IPS-18c (cell line): ENCODE measurements around the gene QRICH2.
"Not testable (repeated sequence)": the region's sequence is repeated elsewhere in the genome, so short reads cannot be mapped to it uniquely, and the experiment has no call there.

Experiments used
- H3K4me3 ChIP-seq: 2 replicates; pipeline ENCODE4 v1.7.0; 2013; ENCODE audit warnings: low read depth, mild to moderate bottlenecking, low read length, moderate library complexity; ENCODE audit not compliant: insufficient read depth
- H3K9me3 ChIP-seq: one replicate; pipeline ENCODE4 v1.6.1; 2013; ENCODE audit warnings: mild to moderate bottlenecking, low read length, moderate library complexity; ENCODE audit not compliant: control insufficient read depth, insufficient read depth

Gene QRICH2

DNA sequence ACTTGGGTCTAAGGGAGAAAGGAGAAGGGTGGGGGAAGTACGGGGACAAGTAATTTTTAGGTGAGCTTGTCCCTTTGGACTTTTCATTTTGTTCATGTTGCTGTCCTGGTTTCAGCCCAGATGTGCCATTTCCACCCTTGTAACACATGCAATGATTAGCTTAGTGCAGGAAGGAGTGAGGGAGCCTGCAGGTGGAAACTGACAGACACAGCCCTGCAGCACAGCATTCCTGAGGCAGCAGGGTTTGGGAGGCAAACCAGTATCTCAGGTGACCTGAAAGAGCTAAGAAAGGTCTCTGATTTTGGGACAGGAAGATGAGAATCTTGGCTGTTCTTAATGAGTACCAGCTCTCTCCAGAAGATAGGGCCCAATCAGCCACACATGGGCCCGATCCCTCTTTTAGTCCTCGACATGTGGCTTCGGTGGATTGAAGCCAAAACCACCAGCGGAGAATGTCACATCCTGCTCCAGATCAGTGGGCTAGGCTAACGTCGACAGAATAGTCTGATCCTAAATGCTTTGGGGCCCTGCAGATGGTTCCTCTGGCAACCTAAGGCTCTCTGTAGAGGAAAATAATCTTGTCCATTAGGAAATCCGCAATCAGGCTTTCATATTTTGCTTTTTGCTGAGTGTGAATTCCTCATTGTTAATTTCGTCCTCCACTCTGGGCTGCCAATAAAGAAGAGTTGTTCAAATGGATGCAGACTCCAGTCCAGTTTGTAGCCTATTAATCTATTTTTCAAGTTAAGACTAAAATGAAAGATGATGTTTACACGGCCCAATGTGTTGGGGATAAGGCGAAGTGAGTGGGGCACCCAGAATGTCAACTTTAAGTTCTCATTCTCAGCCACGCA, 64.0 kb downstream of the QRICH2 start:
- H3K4me3 ChIP-seq, result no peak overlapping the region

DNA sequence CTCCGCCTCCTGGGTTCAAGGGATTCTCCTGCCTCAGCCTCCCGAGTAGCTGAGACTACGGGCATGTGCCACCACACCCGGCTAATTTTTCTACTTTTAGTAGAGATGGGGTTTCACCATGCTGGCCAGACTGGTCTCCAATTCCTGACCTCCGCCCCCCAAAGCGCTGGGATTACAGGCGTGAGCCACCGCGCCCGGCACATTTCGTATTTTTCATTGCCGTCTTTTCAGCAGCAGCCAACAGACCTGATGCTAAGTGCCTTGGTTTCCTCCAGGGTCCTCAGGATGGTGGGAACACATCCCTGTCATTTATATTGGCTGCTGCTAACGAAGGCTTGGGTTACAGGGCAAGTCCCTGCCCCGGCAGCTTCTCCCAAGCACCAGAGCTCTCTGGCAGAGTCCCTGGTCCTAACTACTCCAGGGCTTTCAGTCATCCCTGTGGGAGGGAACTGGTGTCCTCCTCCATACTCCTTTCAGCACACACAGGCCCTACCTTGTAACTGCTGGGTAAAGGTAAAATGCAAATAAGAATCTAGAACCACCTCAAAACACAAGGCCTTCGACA, 66.3 kb downstream of the QRICH2 start:
- Histone ChIP-seq H3K4me3 (no peak overlapping the region), H3K9me3 (no peaks in the 10 kb centered on the region)

More for the DNA sequence above, 64.0 kb downstream of the QRICH2 start:
- no peaks in the 10 kb centered on the region for H3K9me3 ChIP-seq

DNA sequence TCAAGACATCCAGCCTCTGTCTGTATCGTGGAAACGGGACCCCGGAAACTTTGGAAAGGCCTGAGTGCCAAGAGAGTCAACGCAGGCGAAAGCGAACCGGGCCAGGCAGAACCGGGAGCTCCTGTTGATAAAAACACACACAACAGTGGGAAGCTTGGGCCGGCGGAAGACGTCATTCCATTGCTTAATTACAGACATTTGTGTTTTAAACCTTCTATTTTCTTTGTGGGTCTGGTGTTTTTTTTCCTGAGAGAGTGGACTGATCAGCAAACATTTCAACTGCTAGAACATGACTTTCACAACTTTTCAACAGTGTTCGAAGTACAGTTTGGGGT, 66.9 kb downstream of the QRICH2 start:
- H3K4me3 ChIP-seq, result peak overlapping the region; percentile 63

DNA sequence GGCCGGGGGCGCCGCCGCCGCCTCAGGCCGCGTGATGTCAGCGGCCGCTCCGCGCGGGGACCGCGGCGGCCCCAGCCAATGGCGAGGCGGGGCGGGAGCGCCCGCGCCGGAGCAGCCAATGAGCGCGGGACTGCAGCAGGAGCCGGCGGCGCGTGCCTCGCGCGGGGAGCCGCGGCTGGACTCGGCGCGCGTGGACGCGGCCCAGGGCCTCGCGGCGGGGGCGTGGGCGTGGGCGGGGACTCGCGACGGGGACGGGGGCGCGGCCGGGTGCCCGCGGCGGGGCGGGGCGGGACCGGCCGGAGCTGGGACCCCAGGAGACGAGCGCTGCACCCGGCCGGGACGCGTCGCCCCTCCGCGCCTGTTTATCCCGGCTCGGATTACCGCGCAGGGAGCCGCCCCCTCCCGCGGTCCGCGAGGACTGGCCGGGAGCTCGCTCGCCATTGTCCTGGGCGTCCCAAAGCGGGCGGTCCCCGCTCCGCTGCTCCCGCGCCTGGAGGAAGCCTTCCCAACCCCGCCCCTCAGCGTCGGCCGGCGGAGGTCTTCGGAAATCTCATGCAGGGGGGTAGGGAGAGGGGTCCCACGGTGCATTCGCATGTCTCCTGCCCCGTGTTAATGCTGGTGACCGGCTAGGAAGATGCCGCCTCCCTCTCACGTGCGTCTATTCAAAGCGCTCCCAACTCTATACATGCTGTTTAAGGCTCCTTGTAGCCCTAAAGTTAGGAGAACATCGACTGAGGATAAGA, 67.4 kb downstream of the QRICH2 start, which contains the start of gene RNF157:
Gene RNF157 (minus strand): TSS at position 33 of the 743 bp plus-strand sequence. CDS start 253 bp downstream, outside the sequence.
- H3K4me3 ChIP-seq, result peak within 1 kb of the TSS; percentile 63
- H3K9me3 ChIP-seq, result no peaks in the 10 kb centered on the region

More for the DNA sequence above, 66.9 kb downstream of the QRICH2 start:
- no peaks in the 10 kb centered on the region for H3K9me3 ChIP-seq

DNA sequence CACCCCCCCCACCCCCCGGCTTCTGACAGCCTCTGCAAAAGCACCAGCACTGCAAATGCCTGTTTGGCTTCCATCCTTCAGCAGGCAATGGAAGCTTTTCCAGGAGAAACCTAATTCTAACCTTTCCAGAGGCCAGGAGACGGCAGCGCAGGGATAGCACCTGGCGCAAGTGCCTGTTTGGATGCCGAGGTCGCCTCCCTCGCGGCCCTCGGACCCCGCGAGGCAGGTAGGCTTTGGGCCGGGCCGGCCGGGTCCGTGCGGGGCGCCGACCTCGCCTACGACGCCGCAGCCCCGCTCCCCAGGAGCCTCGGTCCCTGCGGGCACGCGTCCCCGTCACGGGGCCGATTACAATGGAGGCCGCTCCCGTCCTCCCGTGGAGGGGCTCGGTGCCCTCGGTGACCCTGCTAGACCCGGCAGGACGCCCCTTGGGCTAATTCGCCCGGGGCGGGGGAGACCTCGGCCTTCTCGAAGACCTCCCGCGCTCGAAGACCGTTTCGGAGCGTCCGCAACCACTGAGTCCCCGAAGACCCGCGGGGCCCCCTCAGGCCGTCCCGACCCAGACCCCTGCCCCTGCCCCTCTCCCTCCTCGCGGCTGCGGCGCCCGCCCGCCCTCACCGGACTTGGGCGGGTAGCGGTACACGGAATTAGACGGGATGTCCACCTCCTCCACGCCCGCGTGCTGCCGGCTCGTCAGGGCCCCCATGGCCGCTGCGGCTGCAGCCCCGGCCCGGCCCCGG, 68.4 kb downstream of the QRICH2 start:
- Histone ChIP-seq H3K9me3 (no peaks in the 10 kb centered on the region), H3K4me3 (peak overlapping the region; percentile 53)

DNA sequence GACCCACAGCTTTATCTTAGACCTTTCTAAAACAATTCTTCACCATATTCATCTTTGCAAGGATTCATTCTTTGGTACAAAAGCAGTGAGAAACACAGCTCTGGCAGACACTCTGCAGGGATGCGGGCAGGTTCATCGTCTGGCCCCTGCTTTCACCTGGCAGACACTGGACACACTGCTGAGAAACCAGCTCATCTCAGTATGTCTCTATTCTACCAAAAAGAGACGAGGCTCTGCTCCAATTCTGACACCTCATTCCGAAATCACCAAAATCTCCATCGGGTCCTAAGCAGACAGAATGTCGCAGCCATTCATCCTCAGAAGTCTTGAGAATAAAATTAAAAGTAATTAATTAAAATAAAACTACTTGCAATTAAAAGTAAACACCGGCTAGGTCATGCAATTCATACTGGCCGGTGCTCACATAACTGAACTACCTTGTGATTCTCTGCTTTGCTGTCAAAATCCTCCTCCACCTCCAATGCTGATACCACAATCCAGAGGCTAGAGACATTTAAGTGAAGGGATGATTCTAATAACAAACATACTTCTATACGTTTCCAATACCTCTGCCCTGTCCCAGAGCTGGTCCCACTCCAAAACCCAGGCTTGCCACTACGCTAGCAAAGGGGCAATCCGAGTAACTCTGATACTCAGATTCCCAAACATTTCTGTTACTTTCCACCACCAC, 69.1 kb downstream of the QRICH2 start:
- Histone ChIP-seq H3K9me3 (no peaks in the 10 kb centered on the region), H3K4me3 (no peak overlapping the region)

DNA sequence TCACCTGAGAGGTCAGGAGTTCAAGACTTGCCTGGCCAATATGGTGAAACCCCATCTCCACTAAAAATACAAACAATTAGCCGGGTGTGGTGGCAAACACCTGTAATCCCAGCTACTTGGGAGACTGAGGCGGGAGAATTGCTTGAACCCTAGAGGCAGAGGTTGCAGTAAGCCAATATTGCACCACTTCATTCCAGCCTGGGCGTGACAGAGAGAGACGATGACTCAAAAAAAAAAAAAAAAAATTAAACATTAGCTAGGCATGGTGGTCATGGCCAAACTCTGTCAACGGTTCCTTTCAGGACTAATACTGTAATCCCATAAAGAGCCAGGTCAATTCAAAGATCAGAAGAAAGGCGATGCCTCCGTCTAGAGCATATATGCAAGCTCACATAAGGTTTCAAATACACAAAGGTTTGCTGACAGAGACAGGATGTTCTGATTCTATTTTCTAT, 70.2 kb downstream of the QRICH2 start:
- H3K9me3 ChIP-seq, result no peaks in the 10 kb centered on the region
- no peak overlapping the region for H3K4me3 ChIP-seq

DNA sequence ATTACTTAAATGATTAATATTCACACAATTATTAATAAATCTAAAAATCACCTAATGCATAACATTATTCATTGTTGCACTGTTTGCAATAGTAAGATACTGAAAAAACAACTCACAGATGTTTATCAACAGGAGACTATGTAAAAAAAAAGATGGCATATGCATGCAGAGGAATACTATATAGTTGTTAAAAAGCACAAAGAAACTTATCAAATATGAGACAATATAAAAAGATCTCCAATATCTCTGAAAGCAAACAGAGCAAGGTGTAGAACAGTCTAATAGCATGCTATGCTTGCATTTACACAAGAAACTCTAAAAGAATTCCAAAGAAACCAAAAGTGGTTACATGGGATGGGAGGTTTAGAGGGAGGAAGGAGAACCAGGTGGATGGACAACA, 71.5 kb downstream of the QRICH2 start:
- Histone ChIP-seq H3K4me3 (no peak overlapping the region), H3K9me3 (no peaks in the 10 kb centered on the region)

DNA sequence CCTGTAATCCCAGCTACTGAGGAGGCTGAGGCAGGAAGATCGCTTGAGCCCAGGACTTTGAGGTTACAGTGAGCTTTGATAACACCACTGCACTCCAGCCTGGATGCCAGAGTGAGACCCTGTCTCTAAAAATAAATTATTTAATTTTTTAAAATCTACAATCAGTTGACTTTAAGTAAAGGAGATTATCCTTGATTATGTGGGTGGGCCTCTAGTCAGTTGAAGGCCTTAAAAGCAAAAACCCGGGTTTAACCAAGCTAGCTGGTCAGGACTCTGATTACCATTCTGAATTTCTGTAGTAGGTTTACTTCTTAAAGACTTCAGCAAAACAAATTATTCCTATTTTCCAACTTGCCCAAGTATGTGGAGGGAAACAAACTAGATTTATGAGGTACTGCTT, 72.2 kb downstream of the QRICH2 start:
- H3K4me3 ChIP-seq, result no peak overlapping the region
- no peaks in the 10 kb centered on the region for H3K9me3 ChIP-seq

DNA sequence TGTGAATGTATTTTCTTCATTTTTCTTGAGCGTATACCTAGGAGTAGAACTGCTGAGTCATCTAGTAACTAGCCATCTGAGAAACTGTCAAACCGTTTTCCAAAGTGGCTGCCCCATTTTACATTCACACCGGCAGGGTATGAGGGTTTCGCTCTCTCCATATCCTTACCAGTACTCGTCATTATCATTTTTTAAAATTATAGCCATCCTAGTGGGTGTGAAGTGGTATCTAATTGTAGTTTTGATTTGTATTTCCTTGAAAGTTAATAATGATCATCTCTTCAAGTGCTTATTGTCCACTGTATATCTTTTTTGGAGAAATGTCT, 73.8 kb downstream of the QRICH2 start:
- no peak overlapping the region for H3K4me3 ChIP-seq

DNA sequence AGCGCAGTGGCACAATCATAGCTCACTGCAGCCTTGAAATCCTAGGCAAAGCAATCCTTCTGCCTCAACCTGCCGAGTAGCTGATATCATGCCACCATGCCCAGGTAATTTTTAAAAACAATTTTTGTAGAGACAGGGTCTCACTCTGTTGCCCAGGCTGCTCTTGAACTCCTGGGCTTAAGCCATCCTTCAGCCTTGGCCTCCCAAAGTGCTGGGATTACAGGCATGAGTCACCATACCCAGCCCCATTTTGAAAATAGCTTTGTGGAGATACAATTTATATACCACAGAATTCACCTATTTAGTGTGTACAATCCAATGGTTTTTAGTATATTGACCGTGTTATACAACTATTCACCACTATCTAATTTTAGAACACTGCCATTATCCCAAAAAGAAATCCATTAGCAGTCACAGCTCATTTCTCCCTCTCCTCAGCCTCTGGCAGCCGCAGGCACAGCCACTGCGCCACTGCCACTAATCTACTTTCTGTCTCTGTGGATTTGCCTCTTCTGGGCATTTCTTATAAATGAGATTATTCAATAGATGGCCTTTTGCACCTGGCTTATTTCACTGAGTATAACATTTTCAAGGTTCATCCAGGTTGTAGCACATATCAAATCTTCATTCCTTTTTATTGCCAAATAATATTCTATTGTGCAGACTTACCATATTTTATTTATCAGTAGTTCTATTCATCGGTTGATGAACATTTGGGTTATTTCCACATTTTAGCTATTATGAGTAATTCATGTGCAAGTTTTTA, 74.3 kb downstream of the QRICH2 start:
- Histone ChIP-seq H3K4me3 (no peak overlapping the region), H3K9me3 (no peaks in the 10 kb centered on the region)

More for the DNA sequence above, 73.8 kb downstream of the QRICH2 start:
- H3K9me3 ChIP-seq, result no peaks in the 10 kb centered on the region

DNA sequence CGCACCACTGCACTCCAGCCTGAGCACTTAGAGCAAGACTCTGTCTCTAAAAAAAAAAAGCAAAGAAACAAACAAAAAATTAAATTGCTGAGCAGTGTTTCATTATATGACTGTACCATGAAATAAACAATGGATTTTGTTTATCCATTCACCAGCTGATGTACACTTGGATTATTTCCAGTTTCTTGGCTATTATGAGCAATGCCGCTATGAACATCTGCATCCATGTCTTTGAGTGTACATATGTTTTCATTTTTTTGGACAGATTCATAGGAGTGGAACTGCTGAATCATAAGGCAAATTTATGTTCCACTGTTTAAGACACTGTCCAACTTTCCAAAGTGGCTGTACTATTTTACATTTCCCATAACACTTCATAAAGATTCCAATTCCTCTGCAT, 75.7 kb downstream of the QRICH2 start:
- Histone ChIP-seq H3K4me3 (no peak overlapping the region), H3K9me3 (no peaks in the 10 kb centered on the region)

DNA sequence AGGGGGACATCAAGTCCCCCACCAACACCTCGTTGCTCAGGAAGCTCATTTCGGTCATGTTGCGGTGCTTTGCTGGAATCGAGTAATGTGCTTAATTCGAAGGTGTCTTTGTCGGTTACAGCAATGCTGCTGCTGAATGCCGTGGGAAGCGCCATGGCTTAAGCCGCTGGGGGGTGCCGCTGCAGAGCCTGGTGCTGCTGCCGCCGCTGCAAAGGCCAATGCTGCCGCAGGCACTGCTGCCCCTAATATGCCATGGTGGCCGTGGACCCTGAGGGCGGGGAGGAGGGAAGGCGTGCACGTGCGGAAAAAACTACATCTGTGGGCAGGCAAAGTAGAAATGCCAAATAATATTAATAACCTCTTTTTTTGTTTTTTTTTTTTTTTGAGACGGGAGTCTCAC, 81.3 kb downstream of the QRICH2 start:
- not testable (repeated sequence) for H3K4me3 ChIP-seq

DNA sequence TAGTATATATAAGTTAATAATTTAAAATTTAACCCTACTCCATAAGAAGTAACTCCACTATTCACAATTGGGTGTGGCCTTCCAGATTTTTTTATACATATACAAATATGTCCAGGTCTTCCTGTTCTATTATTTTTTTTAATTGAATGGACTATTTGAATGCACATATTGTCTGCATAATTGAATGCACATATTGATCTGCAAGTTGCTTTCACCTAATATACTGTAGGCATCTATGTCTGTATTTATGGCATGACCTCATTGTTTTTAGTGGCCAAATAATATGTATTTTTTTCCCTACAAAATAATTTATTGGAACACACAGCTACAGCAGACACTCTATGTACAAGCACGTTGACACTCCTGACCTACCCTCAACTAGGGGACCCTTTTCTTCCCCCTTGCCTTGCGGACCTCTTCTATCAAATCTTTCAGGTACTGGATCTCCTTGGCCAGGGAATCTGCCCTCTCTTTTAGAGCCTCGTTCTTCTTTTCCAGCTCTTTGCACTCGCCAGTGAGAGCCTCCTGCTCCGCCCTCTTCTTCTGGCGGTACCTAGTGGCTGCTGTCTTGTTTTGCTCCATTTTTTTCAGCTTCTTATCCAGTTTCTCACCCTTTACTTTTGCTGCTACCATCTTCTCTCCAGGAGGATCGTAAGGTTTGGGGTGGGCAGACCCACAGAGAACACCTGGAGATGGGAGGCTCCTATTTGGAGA, 82.5 kb downstream of the QRICH2 start:
- not testable (repeated sequence) for H3K4me3 ChIP-seq, H3K9me3 ChIP-seq

More for the DNA sequence above, 81.3 kb downstream of the QRICH2 start:
- H3K9me3 ChIP-seq, result not testable (repeated sequence)
